ENCODE measurements around the gene LMX1A. TPM values are rescaled to one million over a fixed set of nuclear protein-coding genes. Genes with fewer than 3 reads are reported as not detected.

Gene LMX1A
- total RNA-seq, 2 donors from 2014 or later, result not detected

- no peaks in the 10 kb centered on the region for H3K27me3 ChIP-seq
- H3K36me3 ChIP-seq, result no peaks in the 10 kb centered on the region
- no peak for TF ChIP-seq CTCF (IDR thresholded peaks at IDR 0.05)
- DNase-seq (ENCODE audit: low spot score), result no peak
- no peaks in the 10 kb centered on the region for H3K9me3 ChIP-seq
- no peak overlapping the region for H3K27ac ChIP-seq
- no peak overlapping the region for H3K4me3 ChIP-seq
- no peaks in the 10 kb centered on the region for H3K4me1 ChIP-seq
These were observed 68.0 kb downstream of the LMX1A start for GRCh38 chr1:165288350-165289120.

- Histone ChIP-seq H3K4me3 (no peak overlapping the region), H3K27ac (no peak overlapping the region), H3K27me3 (no peaks in the 10 kb centered on the region), H3K9me3 (no peaks in the 10 kb centered on the region), H3K4me1 (no peaks in the 10 kb centered on the region), H3K36me3 (no peaks in the 10 kb centered on the region)
- no peak for TF ChIP-seq CTCF (IDR thresholded peaks at IDR 0.05)
- DNase-seq (ENCODE audit: low spot score), result no peak
These were observed 68.7 kb downstream of the LMX1A start for GRCh38 chr1:165287781-165288180.

GRCh38 chr1:165287329-165287728 lies 69.2 kb downstream of the LMX1A start:
- DNase-seq (ENCODE audit: low spot score), result no peak
- Histone ChIP-seq H3K27ac (no peak overlapping the region), H3K27me3 (no peaks in the 10 kb centered on the region), H3K4me3 (no peak overlapping the region), H3K9me3 (no peaks in the 10 kb centered on the region), H3K36me3 (no peaks in the 10 kb centered on the region), H3K4me1 (no peaks in the 10 kb centered on the region)
- no peak for TF ChIP-seq CTCF (IDR thresholded peaks at IDR 0.05)

GRCh38 chr1:165284454-165284853 lies 72.1 kb downstream of the LMX1A start:
- H3K27me3 ChIP-seq, result no peaks in the 10 kb centered on the region
- no peak for TF ChIP-seq CTCF (IDR thresholded peaks at IDR 0.05)
- H3K4me1 ChIP-seq, result no peaks in the 10 kb centered on the region
- no peak overlapping the region for H3K27ac ChIP-seq
- no peak overlapping the region for H3K4me3 ChIP-seq
- no peak for DNase-seq (ENCODE audit: low spot score)
- no peaks in the 10 kb centered on the region for H3K9me3 ChIP-seq
- H3K36me3 ChIP-seq, result no peaks in the 10 kb centered on the region

- H3K36me3 ChIP-seq, result no peaks in the 10 kb centered on the region
- TF ChIP-seq CTCF (IDR thresholded peaks at IDR 0.05), result no peak
- H3K27me3 ChIP-seq, result no peaks in the 10 kb centered on the region
These were observed 75.2 kb downstream of the LMX1A start for GRCh38 chr1:165281207-165281901.

More at GRCh38 chr1:165281207-165281901, 75.2 kb downstream of the LMX1A start:
- H3K4me1 ChIP-seq, result no peaks in the 10 kb centered on the region
- H3K27ac ChIP-seq, result no peak overlapping the region
- no peaks in the 10 kb centered on the region for H3K9me3 ChIP-seq
- H3K4me3 ChIP-seq, result no peak overlapping the region
- DNase-seq (ENCODE audit: low spot score), result no peak

All from right atrium auricular region (tissue), 2 donors.